ENCODE measurements around the gene CDO1.

Gene CDO1

DNA sequence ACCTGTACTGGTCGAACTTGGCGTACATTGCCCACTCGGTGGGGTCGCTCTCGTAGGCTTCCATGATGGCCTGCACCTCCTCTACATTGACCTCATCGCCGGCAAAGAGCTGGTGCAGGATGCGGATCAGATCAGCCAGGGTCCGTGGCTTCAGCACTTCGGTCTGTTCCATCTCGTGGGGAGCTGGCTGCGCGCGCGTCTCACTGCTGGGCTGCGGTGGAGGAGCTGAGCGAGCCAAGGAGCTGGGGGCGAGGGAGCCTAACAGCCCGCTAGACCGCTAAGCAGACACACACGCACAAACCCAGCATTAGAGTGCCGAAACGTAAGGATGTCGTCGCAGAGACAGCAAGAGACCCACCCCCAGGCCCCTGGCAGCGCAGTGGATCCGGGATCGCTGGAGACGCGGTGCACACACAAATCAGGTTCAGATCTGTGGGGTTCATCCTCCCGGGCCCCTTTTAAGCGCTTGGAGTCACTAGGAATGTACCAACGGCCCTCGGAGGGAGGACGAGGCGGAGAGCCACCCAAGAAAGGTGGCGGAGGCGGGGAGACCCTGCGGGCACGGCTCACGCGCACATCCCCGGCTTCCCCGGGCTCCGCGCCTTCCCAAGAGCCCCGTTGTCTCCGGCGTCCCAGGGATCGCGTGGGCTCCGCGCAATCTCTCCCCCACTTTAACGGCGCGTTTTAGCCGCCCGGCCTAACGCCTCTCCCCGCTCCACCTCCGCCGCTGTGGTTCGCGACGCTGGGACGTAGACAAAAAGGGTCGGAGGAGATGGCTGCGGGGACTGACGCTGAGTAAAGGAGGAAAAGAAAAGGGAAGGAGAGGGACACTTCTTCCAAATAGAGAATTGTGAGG, at the start of gene CDO1:
TSS of gene CDO1 (minus strand) at position 434 of the 856 bp plus-strand sequence. CDS start at position 172, 262 bp downstream.
- in situ Hi-C loops (cut with MboI; ENCODE audit: low pct_unique_long_range_greater_than_20kb, low sequenced_read_pairs): no loop called here
- DNase-seq: peak; percentile 86

DNA sequence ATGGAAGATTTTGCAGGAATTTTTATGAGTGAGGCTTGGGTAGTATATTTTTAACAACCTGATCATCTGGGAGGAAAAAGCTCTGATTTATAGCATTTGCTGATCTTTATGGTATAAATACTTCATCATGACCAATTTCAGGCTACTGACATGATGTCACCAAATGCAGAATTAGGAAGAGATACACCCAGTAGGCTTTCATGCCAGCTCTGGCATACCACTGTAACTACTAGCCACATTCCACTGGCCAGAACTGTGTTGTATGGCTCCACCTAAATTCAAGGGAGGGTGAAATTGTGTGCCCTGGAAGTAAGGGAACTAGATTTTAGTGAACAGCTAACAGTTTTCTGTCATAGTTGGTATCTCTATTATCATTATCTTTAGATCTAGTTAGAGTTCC, 42.9 kb upstream of the CDO1 start:
- no peak for DNase-seq
- in situ Hi-C loops (cut with MboI; ENCODE audit: low pct_unique_long_range_greater_than_20kb, low sequenced_read_pairs): no loop called here

- in situ Hi-C loops (cut with MboI; ENCODE audit: low pct_unique_long_range_greater_than_20kb, low sequenced_read_pairs): no loop called here
- no peak for DNase-seq
Measured at GRCh38 chr5:115858396-115858795, 41.9 kb upstream of the CDO1 start.

DNA sequence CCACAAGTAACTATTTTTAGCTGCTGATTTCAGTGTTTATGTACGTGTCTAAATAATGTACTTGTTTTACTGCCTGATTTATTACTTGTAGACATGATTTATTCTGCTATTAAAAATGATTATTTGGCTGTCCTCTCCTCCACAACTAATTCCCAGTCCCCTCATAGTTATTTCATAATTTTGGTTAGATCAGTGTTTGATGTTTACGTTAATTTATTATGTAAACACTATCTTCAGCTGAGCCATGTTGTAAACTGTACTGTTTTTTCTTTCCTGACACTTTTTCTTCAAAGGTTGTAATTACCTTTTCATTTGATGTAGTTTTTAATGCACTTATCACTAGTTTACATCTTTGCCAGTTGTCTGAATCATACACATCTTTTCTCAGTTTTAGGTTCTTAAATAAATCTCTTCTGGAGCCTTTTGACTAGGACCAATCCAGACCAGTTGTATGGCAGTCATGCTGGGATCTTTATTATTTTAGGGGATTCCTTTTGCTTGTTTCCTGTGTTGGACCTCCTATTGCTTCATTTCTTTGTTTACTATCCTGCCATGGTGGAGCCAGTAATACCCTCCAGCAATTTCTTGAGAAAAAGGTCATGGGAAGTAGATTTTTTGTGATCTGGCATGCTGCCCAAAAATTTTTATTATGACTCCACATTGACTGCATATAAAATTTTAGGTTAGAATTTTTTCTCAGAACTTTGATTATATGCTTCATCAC, 41.3 kb upstream of the CDO1 start:
- no peak for DNase-seq
- in situ Hi-C loops (cut with MboI; ENCODE audit: low pct_unique_long_range_greater_than_20kb, low sequenced_read_pairs): no loop called here

DNA sequence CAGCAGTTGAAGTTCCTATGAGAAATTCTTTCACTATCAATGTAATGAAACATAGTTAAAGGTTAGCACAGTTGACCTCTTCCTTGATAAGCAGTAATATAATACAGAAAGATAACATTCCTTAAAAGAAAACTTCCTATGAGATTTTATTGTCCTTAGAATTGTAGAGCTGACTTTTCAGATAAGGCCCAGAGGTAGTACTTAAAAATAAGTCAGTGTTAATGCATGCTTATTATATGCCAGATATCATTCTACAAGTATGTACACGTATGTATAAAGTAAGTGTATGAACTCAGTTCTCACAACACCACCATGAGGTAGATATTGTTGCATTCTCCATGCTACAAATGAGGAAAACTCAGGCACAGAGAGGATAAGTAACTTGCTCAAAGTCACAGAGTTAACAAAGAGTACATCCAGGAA, 40.6 kb upstream of the CDO1 start:
- in situ Hi-C loops (cut with MboI; ENCODE audit: low pct_unique_long_range_greater_than_20kb, low sequenced_read_pairs): no loop called here
- DNase-seq: no peak

DNA sequence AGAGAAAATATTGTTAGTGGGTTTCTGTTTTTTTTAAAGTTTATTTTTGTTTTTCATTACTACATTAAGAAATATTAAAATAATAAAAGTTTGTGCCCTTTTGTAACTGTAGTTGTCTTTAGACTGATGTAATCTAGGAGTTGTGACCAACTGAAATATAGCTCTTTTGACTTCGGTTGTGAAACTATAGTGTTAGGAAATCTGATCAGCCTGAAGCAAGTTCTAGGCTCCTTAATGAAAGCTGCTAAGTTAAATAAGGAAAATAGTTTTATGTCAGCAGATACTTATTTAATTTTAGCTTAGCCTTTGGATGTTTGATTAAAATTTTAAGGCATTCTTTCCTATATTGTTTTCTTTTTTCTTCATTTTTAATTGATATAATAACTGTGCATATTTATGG, 39.5 kb upstream of the CDO1 start:
- no peak for DNase-seq
- in situ Hi-C loops (cut with MboI; ENCODE audit: low pct_unique_long_range_greater_than_20kb, low sequenced_read_pairs): no loop called here

DNA sequence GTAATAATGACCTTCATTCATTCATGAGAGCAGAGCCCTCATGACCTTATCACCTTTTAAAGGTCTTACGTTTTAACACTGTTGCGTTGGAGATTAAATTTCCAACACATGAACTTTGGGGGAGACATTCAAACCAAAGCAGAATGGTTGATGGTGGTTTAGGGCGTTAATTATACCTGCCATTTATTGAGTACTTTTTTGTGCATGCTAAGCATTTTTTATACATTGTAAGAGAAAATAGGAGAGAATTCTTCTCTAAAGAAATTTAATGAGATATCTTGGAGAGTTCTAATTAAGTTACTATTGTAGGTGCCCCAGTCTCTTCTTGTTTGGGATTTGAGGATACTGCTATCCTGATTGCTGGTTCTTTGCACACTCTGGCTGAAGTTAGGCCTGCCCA, 37.7 kb upstream of the CDO1 start:
- no peak for DNase-seq
- in situ Hi-C loops (cut with MboI; ENCODE audit: low pct_unique_long_range_greater_than_20kb, low sequenced_read_pairs): no loop called here

DNA sequence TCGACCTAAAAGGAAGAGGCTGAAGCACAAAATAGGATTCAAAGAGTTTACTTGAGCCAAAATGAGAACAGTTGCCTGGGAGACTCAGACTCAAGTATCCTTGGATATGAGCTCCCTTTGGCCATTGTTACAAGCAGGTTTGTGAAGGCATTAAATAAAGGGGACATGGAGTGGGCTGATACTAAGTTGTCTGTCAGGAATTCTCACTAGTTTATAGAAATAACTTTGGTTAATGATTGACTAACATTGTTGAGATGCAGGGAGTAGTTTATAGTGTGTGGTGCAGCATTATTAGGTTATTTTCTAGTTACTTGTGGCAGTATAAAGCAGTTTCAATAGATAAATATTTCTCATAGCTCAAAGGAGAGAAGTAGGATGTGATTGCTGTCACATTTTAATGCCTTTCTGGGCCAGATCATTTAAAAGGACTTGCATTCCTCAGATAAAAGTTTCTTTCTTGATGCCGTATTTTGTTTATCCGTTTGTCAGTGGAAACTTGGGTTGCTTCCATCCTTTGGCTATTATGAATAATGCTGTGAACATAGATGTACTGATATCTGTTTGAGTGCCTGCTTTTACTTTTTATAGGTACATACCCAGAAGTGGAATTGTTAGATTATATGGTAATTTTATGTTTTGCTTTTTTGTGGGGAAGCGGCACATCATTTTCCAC, 34.4 kb upstream of the CDO1 start:
- in situ Hi-C loops (cut with MboI; ENCODE audit: low pct_unique_long_range_greater_than_20kb, low sequenced_read_pairs): no loop called here
- no peak for DNase-seq

DNA sequence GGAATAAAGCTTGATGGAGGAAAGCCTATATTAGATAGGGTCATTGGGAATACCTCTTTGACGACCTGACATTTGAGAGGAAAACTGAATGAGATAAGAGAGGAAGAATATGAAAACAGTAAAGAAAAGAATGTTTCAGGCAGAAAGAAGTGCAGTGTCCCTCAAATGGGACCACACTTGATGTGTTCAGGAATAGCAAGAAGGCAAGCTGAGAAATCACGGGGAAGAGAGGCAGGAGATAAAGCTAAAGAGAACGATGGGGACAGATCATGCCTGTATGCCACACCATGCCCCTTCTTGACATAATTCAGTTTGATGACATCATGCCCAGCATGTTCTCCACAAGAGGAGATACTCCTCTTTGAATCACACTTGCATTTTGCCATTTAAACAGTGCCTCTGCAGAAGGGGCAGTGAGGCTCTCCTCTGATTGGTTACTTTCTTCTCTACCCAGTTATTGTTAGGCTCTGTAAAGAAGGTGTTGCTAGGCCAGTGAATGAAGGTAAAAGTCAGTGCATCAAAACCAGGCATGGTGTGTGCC, 32.9 kb upstream of the CDO1 start:
- in situ Hi-C loops (cut with MboI; ENCODE audit: low pct_unique_long_range_greater_than_20kb, low sequenced_read_pairs): loop anchor here (25.0 kb wide), 1 partner anchor 537 kb away; no protein-coding TSS in a partner anchor
- no peak for DNase-seq

DNA sequence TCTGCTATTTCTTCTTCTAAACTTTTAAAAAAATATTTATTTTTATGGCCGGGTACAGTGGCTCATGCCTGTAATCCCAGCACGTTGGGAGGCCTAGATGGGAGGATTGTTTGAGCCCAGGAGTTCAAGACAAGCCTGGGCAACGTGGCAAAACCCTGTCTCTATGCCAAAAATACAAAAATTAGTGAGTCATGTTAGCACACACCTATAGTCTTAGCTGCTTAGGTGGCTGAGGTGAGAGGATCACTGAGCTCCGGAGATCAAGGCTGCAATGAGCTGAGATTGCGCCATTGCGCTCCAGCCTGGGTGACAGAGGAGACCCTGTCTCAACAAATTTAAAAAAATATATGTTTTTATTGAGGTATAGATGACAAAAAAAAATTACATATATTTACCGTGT, 30.8 kb upstream of the CDO1 start:
- in situ Hi-C loops (cut with MboI; ENCODE audit: low pct_unique_long_range_greater_than_20kb, low sequenced_read_pairs): loop anchor here (25.0 kb wide), 1 partner anchor 535 kb away; no protein-coding TSS in a partner anchor

GRCh38 chr5:115844321-115844817, 27.9 kb upstream of the CDO1 start:
- in situ Hi-C loops (cut with MboI; ENCODE audit: low pct_unique_long_range_greater_than_20kb, low sequenced_read_pairs): loop anchor here (25.0 kb wide), 1 partner anchor 532 kb away; no protein-coding TSS in a partner anchor
- no peak for DNase-seq

More for the DNA sequence above, 30.8 kb upstream of the CDO1 start:
- DNase-seq: no peak

GRCh38 chr5:115843444-115844130, 27.1 kb upstream of the CDO1 start:
- in situ Hi-C loops (cut with MboI; ENCODE audit: low pct_unique_long_range_greater_than_20kb, low sequenced_read_pairs): loop anchor here (25.0 kb wide), 1 partner anchor 531 kb away; no protein-coding TSS in a partner anchor
- no peak for DNase-seq

GRCh38 chr5:115842952-115843351, 26.5 kb upstream of the CDO1 start:
- no peak for DNase-seq

DNA sequence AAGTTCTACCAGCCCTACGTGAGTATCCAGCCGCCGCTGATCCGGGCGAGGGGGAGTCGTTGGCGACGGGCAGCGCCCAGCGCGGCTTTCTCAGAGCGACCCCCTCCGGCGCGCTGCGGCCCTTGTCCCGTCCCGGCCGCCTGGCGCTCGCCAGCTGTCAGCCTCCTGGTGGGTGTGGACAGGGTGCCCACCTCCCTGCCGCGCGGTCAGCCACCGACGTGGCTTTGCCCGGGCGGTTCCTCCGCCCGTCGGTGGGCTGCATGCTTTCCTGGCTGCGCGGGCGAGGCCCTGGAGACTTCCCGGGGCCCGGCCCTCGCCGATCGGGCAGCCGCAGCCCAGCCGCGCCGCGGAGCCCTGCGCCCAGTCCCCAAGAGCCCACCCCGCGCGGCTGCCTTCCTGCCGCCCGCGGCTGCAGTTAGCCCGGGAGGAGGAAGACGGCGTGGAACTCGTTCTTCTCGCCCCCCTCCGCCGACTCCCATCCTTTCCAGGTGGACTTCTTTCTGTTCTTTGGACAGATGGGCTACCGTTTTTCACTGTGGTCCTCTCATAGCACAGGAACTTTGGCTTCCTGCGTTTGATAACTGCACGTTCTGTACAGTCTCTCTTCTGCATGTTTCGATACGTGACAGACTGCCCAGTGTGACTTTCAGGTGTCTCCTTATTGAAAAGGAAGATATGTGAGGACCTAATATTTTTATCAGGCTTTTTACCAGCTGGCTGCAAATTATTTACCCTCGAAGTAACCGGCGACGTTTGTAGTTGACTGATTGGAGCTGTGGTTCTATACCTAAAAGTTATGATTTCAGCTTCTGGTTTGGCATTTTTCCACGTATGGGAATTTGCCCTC, 25.9 kb upstream of the CDO1 start:
- in situ Hi-C loops (cut with MboI; ENCODE audit: low pct_unique_long_range_greater_than_20kb, low sequenced_read_pairs): loop anchor here (25.0 kb wide), 1 partner anchor 530 kb away; no protein-coding TSS in a partner anchor
- DNase-seq: no peak

More at GRCh38 chr5:115842952-115843351, 26.5 kb upstream of the CDO1 start:
- in situ Hi-C loops (cut with MboI; ENCODE audit: low pct_unique_long_range_greater_than_20kb, low sequenced_read_pairs): loop anchor here (25.0 kb wide), 1 partner anchor 531 kb away; no protein-coding TSS in a partner anchor

DNA sequence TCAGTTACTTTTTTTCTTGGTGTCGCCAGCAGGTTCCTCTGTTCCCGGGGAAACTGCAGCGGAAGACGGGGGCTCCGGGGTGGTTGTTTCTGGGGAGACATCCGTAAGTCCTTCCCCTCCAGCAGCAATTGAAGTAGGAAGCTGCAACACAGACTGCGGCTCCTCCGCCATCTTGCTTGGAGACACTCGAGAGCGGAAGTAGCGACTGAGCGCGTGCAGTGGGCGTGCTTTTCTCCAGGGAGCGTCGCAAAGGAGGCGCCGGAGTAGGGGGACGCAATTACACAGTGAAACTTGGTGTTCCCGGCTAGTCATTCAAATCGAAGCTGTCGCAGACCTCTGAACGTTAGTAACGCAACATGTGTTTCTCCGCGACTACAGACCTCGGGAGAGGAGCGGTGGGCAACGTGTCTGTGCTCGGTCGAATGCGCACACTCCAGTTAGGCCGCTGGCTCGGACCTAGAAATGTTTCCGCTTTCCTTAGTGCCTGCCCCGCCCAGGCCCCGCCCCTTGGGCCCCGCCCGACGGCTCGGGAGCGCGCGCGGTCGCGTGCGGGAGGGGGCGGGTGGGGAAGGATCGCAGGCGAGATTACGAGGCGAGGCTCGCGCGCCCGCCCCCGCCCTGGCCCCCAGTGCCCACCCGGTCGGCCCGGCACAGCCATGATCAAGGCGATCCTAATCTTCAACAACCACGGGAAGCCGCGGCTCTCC, 25.1 kb upstream of the CDO1 start, which contains the start of the genes AP3S1 and ATG12:
TSS of gene AP3S1 (plus strand) at position 554 of the 707 bp plus-strand sequence. CDS start at position 657, 103 bp downstream.
TSS of gene ATG12 (minus strand) at position 184 of the 707 bp plus-strand sequence. CDS start at position 171, 13 bp downstream.
- in situ Hi-C loops (cut with MboI; ENCODE audit: low pct_unique_long_range_greater_than_20kb, low sequenced_read_pairs): loop anchor here (25.0 kb wide), 1 partner anchor 529 kb away; no protein-coding TSS in a partner anchor
- DNase-seq: peak; percentile 96

- in situ Hi-C loops (cut with MboI; ENCODE audit: low pct_unique_long_range_greater_than_20kb, low sequenced_read_pairs): loop anchor here (25.0 kb wide), 1 partner anchor 529 kb away; no protein-coding TSS in a partner anchor
- DNase-seq: no peak
Measured at GRCh38 chr5:115840873-115841272, 24.4 kb upstream of the CDO1 start.
